ENCODE data around the gene GRIK2.

GRIK2 gene

DNA sequence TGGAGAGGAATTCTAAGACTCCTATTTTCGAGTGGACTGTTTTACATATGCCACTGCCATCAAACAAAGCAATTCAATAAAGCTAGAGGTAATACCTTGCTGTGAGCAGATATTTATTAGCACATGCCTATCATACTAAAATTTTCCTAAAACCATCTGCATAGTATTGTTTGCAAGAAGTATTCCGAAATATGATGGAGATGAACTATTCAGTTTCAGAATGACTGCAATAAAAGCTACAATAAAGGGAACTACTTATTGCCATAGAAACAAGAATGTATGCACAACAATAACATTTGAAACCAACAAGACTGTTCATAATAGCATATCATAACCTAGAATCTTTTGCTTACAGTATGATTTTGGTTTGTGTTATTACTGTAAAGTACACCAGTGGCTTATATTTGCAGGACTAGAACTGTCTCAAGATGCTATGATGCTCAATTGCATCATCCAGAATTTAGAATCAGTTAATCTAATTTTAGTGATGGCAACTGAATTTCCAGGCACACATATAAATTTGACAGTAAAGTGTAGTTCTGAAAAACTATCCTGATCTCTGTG lies 144.3 kb downstream of the GRIK2 start:
- no peak for DNase-seq (ENCODE audit: low read depth in 2 of 3, low spot score in 1 of 3)

DNA sequence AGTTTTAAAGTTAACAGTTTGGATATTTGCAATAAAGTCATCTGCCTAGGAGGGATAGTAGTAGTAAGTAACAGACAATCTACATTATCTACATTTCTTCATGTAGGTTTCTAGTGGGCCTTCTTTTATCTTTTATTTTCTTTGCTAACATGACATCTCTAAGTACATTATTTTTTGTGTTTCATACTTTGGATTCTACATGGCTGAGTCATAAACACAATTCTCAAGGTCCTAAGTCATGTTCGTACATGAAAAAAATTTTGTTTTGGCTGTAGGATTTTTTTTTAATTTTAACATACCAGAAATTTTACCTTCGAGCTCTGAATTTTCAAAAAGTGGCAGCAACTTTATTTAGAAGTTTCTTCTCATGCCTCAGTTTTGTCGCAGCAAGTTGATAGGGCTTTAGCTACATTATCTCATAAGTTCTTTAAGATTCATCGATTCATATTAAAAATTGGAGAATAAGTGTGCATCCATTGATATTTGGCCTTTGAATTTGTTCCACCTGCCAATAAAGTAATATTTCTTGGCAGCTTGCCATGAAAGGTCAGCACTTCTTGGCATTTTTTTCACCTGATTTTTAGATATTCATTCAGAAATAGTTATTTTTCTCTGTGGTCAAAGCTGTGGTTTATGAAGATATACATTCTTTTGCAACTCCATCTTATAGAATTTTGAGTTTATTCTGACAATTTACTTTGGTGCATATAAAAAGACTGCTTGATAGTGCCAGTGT lies 146.2 kb downstream of the GRIK2 start:
- no peak for DNase-seq (ENCODE audit: low read depth in 2 of 3, low spot score in 1 of 3)

DNA sequence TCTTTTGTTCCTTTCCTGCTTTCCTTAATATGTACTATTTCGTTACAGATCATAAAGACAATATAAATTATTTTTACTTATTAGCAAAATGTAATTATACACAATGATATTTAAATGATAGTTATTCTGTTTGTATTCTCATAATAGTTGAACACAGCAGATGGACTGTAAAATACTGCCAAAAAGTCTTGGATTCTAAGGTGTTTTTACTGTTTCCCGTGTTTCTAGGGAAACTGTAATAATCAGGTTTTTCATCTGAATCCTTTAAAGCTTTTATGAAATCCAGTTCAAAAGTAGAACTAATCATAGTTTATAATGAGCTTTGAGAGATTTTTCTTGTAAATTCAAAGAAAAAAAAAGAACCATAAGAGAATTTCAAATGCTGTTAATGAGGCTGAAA lies 148.4 kb downstream of the GRIK2 start:
- no peak for DNase-seq (ENCODE audit: low read depth in 2 of 3, low spot score in 1 of 3)

DNA sequence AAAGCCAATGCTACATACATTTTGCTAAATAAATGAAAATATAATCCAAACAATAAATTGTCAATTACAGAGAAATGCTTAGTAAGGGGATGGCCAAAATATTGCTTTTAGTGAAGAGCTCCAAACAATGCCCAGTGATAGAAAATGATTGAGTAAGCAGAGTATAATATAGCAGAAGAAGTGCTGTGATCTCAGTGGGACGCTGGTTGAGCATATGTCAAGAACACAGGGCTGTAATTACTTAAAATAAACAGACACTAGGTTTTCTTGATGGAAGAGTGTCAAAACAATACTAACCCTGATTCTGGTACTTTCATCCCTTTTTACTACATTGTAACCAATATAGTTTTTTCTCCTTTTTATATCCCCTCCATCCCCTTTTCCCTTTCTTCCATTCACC lies 150.3 kb downstream of the GRIK2 start:
- no peak for DNase-seq (ENCODE audit: low read depth in 2 of 3, low spot score in 1 of 3)

DNA sequence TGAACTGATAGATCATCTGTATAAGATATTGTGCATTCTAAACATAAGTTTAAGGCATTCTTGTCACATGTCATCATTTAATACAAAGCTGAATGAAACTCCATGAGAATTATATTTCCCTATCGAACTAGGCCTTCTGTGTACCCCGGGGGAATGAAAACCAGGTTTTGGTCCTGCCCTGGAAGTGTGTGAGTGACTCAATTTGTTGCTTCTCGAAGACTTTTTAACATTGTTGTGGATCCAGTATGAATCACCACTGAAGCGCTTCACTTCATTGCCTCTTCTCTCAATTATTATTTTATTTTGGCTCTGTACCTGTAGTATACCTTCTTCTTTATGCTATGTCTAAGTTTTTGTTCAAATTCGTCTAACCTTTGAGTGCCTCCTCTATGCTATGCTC lies 150.8 kb downstream of the GRIK2 start:
- no peak for DNase-seq (ENCODE audit: low read depth in 2 of 3, low spot score in 1 of 3)

DNA sequence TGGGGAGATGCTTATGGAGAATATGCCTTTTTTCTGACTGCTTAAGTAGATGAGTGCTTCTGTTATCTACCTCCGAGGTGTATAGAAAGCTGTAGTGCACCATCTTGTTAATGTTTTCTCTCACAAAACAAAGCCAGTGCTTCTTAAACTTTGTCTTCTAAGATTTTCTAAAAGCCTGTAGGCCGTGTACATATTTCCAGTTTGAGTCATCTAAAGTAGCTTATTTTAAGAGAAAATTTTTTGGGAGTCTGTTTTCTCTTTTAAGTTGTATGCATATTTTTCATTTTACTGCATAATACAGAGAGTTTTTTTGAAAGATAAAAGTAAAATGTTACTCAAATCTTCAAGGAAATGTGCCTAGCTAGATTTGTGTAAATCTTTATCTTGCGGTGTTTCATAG lies 151.7 kb downstream of the GRIK2 start:
- DNase-seq (ENCODE audit: low read depth in 2 of 3, low spot score in 1 of 3), result no peak

DNA sequence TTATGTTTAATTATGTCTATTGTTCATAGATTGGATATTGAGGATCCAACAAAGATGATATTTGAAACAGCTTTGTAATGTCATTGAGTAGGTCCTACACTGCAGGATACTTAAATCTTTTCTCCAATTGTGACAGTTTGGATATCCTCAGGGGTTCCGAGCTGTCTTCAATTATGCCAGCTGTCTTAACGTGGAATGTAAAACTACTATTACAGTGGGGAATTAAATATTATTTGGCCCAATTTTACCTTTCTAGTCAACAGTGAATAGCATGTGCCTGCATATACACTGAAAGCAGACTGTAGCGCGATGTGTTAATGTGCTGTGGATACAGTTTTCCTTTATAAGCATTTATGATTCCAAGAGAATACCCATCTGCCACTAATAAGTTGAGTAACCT lies 156.9 kb downstream of the GRIK2 start:
- DNase-seq (ENCODE audit: low read depth in 2 of 3, low spot score in 1 of 3), result no peak

DNA sequence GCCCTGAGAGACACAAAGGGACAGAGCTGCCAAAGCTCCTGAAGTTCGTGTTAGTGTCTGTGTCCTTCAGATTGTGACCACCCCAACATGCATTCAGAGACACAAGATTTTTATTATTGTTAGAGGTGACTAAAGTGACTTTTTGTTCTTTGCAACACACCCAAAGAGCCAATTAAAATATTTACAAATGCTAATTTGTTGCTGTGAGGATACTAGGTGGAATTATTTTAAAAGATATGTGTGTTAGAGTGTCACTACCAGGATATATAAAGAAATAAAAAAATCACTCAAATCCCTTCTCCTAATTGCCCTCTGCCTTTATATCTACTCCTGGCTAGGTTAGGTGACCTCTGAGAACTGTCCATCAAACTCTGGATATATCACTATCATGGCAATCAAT lies 160.7 kb downstream of the GRIK2 start:
- DNase-seq (ENCODE audit: low read depth in 2 of 3, low spot score in 1 of 3), result no peak

DNA sequence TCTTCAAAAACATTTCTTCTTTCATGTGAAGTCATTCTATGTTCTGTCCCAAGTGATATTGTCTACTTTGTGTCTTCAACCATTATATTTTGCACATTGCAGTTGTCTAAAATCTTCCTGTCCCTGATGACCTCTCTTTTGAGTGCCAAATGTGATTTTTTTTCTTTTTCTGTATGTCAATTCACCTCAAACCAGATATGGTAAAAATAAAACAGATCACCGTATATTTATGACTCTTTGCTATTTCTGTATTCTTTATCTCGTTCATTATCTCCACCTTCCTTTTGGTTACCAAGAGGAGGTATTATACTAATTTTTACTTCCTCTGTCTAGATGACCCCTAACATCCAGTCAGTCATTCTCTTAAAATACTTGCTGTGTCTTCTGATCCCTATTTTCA lies 165.2 kb downstream of the GRIK2 start:
- DNase-seq (ENCODE audit: low read depth in 2 of 3, low spot score in 1 of 3), result no peak

DNA sequence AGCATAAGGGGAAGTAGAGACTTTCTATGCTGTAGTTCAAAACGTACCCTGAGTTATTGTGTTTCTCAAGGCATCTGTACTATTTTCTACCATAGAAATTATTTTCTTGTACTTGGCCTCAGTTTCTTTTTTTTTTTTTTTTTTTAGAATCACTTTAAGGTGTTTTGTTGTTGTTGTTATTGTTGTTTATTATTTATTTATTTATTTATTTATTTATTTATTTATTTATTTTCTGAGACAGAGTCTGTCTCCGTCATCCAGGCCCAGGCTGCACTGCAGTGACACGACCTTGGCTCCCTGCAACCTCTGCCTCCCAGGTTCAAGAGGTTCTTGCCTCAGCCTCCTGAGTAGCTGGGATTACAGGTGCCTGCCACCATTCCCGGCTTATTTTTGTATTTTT lies 179.1 kb downstream of the GRIK2 start:
- DNase-seq (ENCODE audit: low read depth in 2 of 3, low spot score in 1 of 3), result no peak

DNA sequence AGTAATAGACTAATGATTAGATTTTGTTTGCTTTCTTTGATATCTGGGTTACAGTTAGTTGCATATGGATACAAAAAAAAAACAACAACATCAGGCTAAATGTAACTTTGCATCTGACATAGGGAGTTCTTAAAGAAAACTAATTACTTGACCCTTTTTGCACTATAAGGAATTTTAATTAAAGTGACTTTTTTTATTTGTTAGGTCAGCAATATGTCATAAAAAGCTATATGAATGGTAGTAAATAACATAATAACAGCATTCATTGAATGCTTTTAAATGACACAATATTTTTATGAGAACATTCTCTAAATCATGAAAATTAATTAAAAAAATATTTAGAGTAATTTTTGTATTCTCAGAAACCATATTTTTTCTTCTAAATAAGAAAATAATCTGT lies 183.6 kb downstream of the GRIK2 start:
- DNase-seq (ENCODE audit: low read depth in 2 of 3, low spot score in 1 of 3), result no peak

DNA sequence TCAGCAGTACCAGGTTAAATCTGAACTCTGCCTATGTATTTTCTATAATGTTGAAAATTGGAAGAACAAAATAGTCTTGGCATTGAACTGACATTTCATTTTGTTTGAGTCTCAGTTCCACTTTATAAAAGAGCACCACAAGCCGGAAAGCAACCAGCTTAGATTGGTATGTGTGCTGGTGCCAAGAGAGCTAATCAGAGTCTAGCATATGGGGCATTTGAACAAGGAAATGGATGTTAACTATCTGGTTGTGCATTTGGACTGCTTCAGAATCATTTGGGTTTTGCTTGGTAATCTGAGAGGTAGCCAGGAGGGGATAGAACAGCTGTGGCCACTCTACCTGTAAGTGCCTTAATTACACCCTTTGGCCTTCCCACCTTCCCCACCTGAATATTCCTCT lies 184.8 kb downstream of the GRIK2 start:
- no peak for DNase-seq (ENCODE audit: low read depth in 2 of 3, low spot score in 1 of 3)

DNA sequence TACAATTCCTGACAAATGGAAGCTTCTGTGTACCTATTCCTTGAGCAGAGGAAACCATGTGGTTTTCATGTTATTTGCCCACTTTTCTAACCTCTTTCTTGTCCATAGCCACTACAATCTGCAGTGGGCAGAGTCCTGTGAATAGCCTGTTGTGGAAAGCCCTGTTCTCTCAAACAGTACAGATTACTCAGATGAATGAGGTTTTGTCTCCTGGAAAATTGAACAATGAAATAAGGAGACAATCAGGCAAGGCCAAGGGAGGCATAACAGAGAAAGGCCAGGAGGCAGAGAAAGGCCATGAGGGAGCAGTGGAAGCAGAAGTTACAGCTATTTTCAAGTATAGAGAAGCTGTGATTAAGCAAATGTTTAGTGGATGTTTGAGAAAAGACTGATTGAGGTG lies 189.3 kb downstream of the GRIK2 start:
- no peak for DNase-seq (ENCODE audit: low read depth in 2 of 3, low spot score in 1 of 3)

DNA sequence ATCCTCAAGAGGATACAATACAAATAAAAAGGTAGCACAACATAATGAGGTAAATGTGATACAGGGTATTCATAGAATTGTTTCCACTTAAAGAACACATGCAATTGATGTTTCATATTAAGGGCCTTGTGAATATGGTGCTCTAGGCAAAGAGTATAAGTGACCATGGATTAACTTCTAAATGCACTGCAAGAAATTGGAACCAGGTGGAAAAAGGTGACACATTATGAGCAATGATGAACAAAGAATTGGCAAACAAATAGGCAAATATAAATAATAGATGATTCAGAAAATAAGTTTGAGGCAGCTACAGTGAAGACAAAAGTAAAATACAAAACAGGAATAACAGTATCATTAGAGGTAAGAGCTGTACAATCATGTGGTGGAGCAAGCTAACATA lies 192.0 kb downstream of the GRIK2 start:
- no peak for DNase-seq (ENCODE audit: low read depth in 2 of 3, low spot score in 1 of 3)

DNA sequence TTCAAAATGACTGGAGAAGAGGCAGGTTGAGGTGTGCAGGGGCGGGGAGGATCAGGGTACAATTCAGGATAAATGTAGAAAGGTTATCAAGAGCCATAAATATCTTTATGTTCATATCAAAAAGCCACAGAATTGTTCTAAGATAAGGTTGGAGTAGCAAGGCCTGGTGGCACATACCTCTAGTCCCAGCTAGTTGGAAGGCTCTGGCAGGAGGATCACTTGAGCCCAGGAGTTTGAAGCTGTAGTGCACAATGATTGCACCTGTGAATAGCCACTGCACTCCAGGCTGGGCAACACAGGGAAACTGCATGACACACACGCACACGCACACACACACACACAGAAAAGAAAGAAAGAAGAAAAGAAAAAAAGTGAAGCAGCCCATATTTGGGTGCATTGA lies 194.8 kb downstream of the GRIK2 start:
- no peak for DNase-seq (ENCODE audit: low read depth in 2 of 3, low spot score in 1 of 3)

DNA sequence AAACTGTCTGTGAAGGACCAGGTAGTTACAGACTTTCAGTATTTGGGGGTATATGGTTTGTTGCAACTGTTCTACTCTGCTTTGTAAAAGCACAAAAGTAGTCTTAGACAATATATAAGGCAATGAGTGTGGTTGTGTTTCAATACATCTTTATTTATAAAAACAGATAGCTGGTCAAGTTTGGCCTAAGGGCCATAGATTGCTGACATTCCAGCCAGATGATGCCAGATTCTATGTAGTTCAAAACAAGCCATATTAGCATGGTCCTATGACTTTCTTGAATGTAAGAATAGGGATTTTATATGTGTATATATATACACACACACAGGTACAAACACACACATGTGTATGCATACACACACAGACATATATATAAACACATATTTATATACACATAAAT lies 201.8 kb downstream of the GRIK2 start:
- DNase-seq (ENCODE audit: low read depth in 2 of 3, low spot score in 1 of 3), result no peak

DNA sequence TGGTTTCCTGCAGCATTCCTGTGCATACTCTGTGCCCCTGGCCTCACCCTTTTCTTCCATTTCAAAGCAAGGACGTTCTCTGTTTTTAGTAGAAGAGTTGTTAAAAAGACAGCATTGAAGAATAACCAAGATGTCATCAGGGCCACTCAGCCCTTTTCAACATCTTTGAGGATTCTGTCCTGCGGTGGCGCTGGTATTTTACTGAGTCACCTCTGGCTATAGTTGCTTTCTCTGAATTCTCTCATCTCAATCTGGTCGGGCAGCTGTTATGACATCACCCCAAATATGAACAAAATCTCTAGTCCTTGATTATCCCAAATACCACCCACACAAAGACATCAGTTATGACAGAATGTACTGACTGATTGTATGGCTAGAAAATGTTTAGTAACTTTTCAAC lies 204.2 kb downstream of the GRIK2 start:
- DNase-seq (ENCODE audit: low read depth in 2 of 3, low spot score in 1 of 3), result no peak

DNA sequence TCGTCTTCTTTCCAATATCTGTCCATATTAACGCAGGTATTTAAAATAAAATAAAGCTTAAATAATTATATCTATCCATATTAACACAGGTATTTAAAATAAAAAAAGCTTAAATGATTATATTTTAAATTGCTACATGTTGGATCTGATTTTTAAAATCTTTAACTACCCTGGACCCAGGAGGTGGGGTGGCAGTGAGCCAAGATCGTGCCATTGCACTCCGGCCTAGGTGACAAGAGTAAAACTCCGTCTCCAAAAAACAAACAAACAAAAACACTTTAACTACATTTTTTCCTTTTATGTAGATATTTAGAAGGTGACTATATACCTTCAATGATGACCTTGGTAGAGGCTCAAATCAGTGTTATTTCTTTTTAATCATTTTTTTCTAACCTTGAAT lies 211.9 kb downstream of the GRIK2 start:
- no peak for DNase-seq (ENCODE audit: low read depth in 2 of 3, low spot score in 1 of 3)

DNA sequence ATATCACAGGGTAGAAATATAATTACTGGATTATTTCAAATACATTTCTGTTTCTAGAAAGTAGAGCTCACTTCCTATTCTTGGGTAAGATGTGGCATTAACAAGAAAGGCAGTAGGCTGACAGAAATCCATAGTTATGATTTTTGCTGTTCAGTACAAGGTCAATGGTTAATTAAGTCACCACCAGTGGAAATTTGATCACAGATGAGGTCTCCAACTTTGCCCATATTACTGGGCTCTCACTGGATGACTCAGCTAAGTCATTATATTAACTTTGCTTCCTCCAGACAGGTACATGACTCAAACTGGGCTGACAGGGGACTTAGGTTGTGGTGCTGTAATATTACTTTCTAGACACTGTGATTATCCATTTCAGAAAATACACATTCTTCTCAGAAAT lies 212.4 kb downstream of the GRIK2 start:
- DNase-seq (ENCODE audit: low read depth in 2 of 3, low spot score in 1 of 3), result no peak

DNA sequence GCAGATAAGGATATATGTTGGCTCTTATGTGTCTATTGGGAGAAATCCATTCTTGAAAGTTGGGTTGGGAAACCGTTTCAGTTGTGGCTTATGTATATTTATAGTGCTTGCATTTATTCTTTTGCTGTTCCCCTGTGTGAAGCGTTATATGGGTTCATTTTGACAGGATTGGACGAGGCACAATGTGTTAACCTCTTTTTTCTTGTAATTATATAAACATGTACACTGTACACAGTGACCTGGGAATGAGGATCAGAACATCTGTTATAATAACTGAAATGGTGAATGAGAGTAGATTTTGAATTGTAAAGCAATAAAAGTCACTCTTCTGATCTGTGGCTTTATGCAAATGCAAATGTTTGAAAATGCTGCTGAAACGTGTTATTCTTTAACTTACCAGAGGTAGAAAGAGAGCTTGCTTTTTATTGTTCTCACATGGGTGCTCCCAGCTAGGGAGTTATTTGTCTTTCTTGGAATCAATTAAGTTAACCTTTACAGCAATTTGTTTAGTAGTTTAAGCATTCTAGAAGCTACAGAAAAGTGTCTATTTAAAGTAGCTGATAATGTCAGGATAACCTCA lies 213.7 kb downstream of the GRIK2 start:
- DNase-seq (ENCODE audit: low read depth in 2 of 3, low spot score in 1 of 3), result no peak

DNA sequence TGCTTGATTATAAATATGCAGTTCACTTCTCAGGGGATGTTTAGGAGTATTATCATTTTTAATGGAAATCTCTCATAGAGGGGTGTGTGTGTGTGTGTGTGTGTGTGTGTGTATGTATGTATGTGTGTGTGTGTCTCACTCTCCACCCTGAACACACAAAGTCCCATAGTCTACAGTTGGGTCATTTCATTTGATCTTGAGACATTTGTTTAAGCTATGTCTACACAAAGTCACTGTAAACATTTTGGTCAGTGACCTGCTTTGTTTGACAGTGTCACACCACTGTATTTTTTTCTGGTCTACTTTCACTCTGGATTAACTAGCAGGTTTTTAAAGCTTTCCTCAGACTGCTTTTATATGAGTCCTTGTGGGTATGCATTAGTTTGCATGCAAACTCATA lies 215.2 kb downstream of the GRIK2 start:
- DNase-seq (ENCODE audit: low read depth in 2 of 3, low spot score in 1 of 3), result no peak

DNA sequence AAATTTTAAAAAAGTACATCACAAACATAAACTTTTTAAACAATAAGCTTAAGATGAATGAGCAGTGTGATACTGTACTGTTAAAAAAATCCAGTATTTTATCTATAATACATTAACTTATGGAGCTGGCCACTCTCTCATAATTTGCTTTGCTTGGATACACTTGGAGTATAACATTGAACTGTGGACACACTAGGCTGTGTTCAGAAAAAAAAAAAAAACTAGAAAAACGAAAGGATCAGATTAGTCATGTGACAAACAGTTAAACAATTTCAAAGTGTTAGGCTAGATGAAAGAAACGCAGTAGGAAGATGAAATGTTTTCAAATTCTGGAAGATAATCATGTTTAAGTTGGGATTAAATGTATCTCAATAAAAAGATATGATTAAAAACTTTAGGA lies 220.0 kb downstream of the GRIK2 start:
- no peak for DNase-seq (ENCODE audit: low read depth in 2 of 3, low spot score in 1 of 3)

DNA sequence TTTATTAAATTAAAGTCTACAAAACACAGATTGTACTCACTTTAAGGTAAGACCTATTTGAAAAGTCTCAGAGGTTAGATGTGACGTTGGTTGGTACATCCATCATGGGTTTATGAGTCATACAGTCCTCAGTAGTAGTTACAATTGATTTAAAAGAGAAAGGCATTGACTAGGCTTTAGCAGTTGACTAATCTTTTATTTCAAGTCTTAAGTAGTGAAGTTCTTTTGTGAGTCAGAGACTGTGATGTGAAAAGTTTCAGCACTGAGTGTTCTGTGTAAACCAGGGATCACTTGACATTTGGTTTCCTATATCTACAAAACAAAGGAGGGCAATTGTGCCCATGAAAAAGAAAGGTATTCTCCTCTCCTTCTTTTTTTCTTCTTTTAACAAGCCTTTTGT lies 221.3 kb downstream of the GRIK2 start:
- no peak for DNase-seq (ENCODE audit: low read depth in 2 of 3, low spot score in 1 of 3)

Measured in stimulated activated CD4-positive, alpha-beta T cell treated with anti-CD3 and anti-CD28 coated beads, Interleukin-12 subunit alpha, Interleukin-12 subunit beta, amount 100 ng/mL, for 48 hours (primary cell).